Vagina (tissue), 2 donors: Measurements from ENCODE around the gene SLC27A3. TPM values are rescaled to one million over a fixed set of nuclear protein-coding genes. Genes with fewer than 3 reads are reported as not detected.

Experiments used
- DNase-seq, 2 donors: peaks; one replicate each; pipeline ENCODE4 v3.0.0-alpha.2; 2017; ENCODE audit errors: extremely low spot score in 2 of 2
- H3K27ac ChIP-seq: fragments of 200-600 bp; sonication (generic); one replicate; pipeline ENCODE4 v1.5.1; 2019
- H3K27me3 ChIP-seq: fragments of 200-600 bp; sonication (generic); one replicate; pipeline ENCODE4 v1.5.1; 2019
- H3K36me3 ChIP-seq, 2 donors: fragments of 200-600 bp; sonication (generic); one replicate each; pipeline ENCODE4 v1.5.1; 2017 to 2019
- H3K4me1 ChIP-seq: fragments of 200-600 bp; sonication (generic); one replicate; pipeline ENCODE4 v1.5.1; 2019
- H3K4me3 ChIP-seq, 2 donors: fragments of 200-600 bp; sonication (generic); 1 replicate in 1 of 2; 2 replicates in 1 of 2; pipeline ENCODE4 v1.5.1; 2016 to 2019
- H3K9me3 ChIP-seq: fragments of 200-600 bp; sonication (generic); one replicate; pipeline ENCODE4 v1.5.1; 2019
- CTCF ChIP-seq, 3 experiments: fragments of 450-650 bp in 2 of 3; fragments of 200-600 bp in 1 of 3; sonication (generic) in 1 of 3; IDR thresholded peaks; one replicate each; pipeline ENCODE4 v1.5.1; 2017 to 2019; ENCODE audit warnings: antibody characterized with exemption in 3 of 3, mild to moderate bottlenecking in 2 of 3, moderate library complexity in 2 of 3
- POLR2A ChIP-seq, 2 donors: fragments of 450-650 bp; IDR thresholded peaks; one replicate each; pipeline ENCODE4 v1.6.1; 2017; ENCODE audit warnings: antibody characterized with exemption in 2 of 2, mild to moderate bottlenecking in 2 of 2, moderate library complexity in 2 of 2
- POLR2AphosphoS5 ChIP-seq, 2 donors: sonication (generic); formaldehyde crosslinking; IDR thresholded peaks; one replicate each; pipeline ENCODE4 v1.9.0; 2017; ENCODE audit warnings: antibody characterized with exemption in 2 of 2, mild to moderate bottlenecking in 2 of 2, low read depth in 1 of 2; ENCODE audit not compliant: insufficient read depth in 1 of 2
- intact Hi-C: fragments of 100-400 bp; cut with DNase I; formaldehyde crosslinking; loops from one replicate; pipeline ENCODE4 v1.15.1; 2023
- total RNA-seq: library from RNA; depleted of rRNA; stranded (reverse); fragments of >200 nt; gene quantifications from one replicate; pipeline ENCODE4 v1.2.3, GENCODE V29; 2016

The SLC27A3 gene
- total RNA-seq, 1 donor from 2014 or later = 31.4 TPM

- H3K27me3 ChIP-seq = no peaks in the 10 kb centered on the region
- H3K36me3 ChIP-seq = peaks cover 0 to 2% of the 10 kb centered on the region in 2 donors
- no peak overlapping the region for H3K4me3 ChIP-seq
- H3K27ac ChIP-seq = no peak overlapping the region
- H3K9me3 ChIP-seq = no peaks in the 10 kb centered on the region
- TF ChIP-seq CTCF (IDR thresholded peaks at IDR 0.05) (no peak), POLR2AphosphoS5 (IDR thresholded peaks at IDR 0.05; ENCODE audit: insufficient read depth in 1 of 2, low read depth in 1 of 2) (no peak), POLR2A (IDR thresholded peaks at IDR 0.05) (no peak)
- intact Hi-C loops = no loop called here
- H3K4me1 ChIP-seq = no peaks in the 10 kb centered on the region
- no peak for DNase-seq
These were observed 26.8 kb downstream of the SLC27A3 start for GRCh38 chr1:153801786-153802697.

- H3K27ac ChIP-seq = no peak overlapping the region
- intact Hi-C loops = no loop called here
These were observed 28.4 kb downstream of the SLC27A3 start for GRCh38 chr1:153803470-153804056.

GRCh38 chr1:153804112-153804511 is 28.9 kb downstream of the SLC27A3 start:
- Histone ChIP-seq H3K27ac (no peak overlapping the region), H3K9me3 (no peaks in the 10 kb centered on the region), H3K4me3 (no peak overlapping the region), H3K4me1 (no peaks in the 10 kb centered on the region), H3K36me3 (peaks cover 0 to 15% of the 10 kb centered on the region in 2 donors), H3K27me3 (no peaks in the 10 kb centered on the region)
- no peak for DNase-seq
- intact Hi-C loops = no loop called here
- no peak for TF ChIP-seq CTCF (IDR thresholded peaks at IDR 0.05)
- TF ChIP-seq POLR2A (IDR thresholded peaks at IDR 0.05) = no peak
- TF ChIP-seq POLR2AphosphoS5 (IDR thresholded peaks at IDR 0.05; ENCODE audit: insufficient read depth in 1 of 2, low read depth in 1 of 2) = no peak

More at GRCh38 chr1:153803470-153804056, 28.4 kb downstream of the SLC27A3 start:
- no peak for DNase-seq
- Histone ChIP-seq H3K4me3 (no peak overlapping the region), H3K4me1 (no peaks in the 10 kb centered on the region), H3K27me3 (no peaks in the 10 kb centered on the region), H3K36me3 (peaks cover 0 to 9% of the 10 kb centered on the region in 2 donors), H3K9me3 (no peaks in the 10 kb centered on the region)
- TF ChIP-seq POLR2AphosphoS5 (IDR thresholded peaks at IDR 0.05; ENCODE audit: insufficient read depth in 1 of 2, low read depth in 1 of 2) (no peak), CTCF (IDR thresholded peaks at IDR 0.05) (no peak), POLR2A (IDR thresholded peaks at IDR 0.05) (no peak)

- H3K4me3 ChIP-seq = no peak overlapping the region
- intact Hi-C loops = no loop called here
- peak in 1 of 2 donors; percentile 66 for TF ChIP-seq POLR2AphosphoS5 (IDR thresholded peaks at IDR 0.05; ENCODE audit: insufficient read depth in 1 of 2, low read depth in 1 of 2)
- TF ChIP-seq POLR2A (IDR thresholded peaks at IDR 0.05) = no peak
- no peaks in the 10 kb centered on the region for H3K9me3 ChIP-seq
- H3K4me1 ChIP-seq = no peaks in the 10 kb centered on the region
- no peaks in the 10 kb centered on the region for H3K27me3 ChIP-seq
- DNase-seq = no peak
- peaks cover 5 to 26% of the 10 kb centered on the region in 2 donors for H3K36me3 ChIP-seq
- peak overlapping the region; percentile 64 for H3K27ac ChIP-seq
These were observed 30.0 kb downstream of the SLC27A3 start for GRCh38 chr1:153805042-153805745.
